SHP77 (cell line): ENCODE measurements around the gene PSORS1C1.
"Not testable (repeated sequence)": the region's sequence is repeated elsewhere in the genome, so short reads cannot be mapped to it uniquely, and the experiment has no call there.

Experiments used
- DNase-seq, 2 experiments: peaks; one replicate each; lab custom pipeline; 2025; lab: John Stamatoyannopoulos, UW

PSORS1C1 gene

DNA sequence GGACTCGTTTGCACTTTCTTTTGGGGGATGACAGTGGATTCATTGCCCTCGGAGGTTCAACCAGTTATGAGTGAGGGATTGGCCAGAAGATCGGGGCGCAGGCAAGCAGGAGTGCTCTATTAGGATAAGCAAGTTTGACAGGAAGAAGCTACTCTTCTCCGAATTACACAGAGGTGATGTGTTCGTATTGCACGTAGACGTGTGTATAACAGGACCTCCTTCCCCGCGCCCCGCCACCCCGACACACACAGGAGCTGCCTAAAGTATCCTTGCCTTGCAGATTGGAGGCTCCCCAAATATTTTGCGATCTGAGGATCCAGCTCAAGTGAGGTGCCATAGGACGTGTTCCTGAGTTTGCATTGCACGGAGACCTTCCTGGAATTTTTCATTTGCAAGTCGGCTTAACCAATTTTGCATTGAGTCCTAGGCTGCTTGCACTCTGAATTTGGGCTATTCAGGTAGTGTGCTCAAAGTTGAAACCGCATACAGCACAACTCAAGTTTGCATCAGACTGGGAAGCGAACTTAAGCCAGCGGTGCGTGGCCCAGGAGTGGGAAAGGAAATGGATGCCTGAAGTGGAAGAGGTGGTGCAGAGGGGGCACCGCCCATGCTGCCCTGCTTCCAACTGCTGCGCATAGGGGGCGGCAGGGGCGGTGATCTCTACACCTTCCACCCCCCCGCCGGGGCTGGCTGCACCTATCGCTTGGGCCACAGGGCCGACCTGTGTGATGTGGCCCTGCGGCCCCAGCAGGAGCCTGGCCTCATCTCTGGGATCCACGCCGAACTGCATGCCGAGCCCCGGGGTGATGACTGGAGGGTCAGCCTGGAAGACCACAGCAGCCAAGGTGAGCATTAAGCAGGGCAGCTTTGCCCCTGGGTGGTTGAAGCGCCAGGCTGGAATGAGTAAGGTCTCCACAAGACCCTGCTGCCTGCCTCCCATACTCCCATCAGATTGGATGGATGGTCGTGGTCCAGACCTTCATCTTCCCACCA lies 44.6 kb downstream of the PSORS1C1 start:
- DNase-seq, result no peak

DNA sequence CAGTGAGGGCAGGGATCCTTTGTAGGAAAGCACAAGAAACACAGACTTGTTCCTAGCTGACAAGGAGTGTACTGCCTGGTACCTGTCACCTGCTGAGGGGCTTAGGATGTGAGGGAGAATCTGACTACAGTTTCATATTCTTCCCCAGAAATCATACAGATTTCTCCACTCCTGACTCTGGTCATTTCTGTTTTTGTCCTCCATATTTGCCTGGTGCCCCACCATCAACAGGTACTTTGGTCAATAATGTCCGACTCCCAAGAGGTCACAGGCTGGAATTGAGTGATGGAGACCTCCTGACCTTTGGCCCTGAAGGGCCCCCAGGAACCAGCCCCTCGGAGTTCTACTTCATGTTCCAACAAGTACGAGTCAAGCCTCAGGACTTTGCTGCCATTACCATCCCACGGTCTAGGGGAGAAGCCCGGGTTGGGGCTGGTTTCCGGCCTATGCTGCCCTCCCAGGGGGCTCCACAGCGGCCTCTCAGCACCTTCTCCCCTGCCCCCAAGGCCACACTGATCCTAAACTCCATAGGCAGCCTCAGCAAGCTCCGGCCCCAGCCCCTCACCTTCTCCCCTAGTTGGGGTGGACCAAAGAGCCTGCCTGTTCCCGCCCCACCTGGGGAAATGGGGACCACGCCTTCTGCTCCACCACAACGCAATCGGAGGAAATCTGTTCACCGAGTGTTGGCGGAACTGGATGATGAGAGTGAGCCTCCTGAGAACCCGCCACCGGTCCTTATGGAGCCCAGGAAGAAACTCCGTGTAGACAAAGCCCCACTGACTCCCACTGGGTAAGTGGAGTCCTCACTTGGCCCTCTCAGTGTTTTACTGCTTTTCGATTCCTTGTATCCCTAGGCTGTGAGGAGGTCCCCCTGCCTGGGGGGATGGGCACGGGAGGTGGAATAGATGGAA lies 46.9 kb downstream of the PSORS1C1 start:
- no peak for DNase-seq

DNA sequence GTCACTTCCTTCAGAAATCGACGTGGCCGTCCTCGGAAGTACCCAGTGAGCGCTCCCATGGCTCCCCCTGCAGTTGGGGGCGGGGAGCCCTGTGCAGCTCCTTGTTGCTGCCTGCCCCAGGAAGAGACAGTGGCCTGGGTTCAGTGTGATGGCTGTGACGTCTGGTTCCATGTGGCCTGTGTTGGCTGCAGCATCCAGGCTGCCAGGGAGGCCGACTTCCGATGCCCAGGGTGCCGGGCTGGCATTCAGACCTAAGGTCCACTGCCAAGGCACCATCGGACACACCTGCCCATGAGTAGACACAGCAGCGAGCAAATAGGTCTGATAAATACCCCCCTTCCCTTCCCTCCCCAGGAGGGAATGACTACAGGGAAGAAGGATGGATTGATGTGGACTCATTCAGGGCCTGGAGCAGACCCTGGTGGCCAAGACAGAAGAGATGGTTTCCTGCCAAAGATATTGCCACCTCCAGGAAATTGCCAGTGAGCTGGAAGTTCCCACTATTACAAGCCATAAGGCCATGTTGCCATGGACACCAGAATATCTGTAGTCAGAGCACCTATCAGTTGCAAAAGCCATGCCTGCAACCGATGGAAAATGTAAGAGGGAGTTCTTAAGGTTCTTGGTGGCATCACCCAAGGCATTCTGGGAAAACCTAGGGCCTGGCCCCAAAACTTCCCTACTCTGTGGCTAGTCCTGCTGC lies 48.0 kb downstream of the PSORS1C1 start:
- no peak for DNase-seq

DNA sequence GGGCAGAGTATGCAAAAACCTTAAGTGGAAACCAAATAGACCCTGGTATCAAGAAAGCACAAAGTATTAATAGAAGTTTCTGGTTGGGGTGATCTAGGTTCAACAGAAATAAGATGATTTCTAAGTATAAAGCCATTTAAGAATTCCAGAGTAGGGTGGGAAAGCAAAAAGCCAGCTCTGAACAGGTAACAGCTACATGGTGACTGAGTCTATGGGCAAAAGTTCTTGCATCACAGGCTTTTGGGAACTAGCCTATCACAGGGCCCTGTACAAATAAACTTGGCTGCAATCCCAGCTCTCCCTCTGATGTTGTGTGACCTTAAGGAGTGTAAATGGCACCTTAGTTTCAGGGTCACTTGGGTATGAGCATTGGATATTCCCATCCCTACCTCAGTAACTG lies 49.3 kb downstream of the PSORS1C1 start:
- no peak for DNase-seq

DNA sequence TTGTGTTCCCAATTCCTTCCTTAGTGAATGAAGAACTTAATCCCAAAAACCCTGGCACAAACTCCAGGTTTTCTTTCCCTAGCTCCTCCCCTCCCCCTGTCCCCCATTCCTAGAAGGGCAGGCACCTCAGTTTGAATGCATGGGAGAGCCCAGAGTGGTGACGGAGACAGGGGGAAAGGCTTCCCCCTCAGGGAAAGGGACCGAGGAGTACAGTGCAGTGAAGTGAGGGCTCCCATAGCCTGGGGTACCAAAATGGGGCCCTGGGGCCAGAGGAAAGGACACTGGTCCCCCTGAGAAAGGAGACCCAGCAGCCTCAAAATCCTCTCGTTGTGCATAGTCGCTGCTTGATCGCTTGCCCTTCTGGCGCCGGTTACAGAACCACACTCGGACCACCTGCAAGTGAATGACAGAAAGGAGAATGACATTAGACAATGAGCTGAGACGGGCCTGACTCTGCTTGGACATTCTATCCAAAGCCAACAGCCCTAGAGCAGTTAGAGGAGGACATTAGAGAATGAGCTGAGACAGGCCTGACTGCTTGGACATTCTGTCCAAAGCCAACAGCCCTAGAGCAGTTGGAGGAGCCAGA lies 50.0 kb downstream of the PSORS1C1 start:
- not testable (repeated sequence) for DNase-seq

DNA sequence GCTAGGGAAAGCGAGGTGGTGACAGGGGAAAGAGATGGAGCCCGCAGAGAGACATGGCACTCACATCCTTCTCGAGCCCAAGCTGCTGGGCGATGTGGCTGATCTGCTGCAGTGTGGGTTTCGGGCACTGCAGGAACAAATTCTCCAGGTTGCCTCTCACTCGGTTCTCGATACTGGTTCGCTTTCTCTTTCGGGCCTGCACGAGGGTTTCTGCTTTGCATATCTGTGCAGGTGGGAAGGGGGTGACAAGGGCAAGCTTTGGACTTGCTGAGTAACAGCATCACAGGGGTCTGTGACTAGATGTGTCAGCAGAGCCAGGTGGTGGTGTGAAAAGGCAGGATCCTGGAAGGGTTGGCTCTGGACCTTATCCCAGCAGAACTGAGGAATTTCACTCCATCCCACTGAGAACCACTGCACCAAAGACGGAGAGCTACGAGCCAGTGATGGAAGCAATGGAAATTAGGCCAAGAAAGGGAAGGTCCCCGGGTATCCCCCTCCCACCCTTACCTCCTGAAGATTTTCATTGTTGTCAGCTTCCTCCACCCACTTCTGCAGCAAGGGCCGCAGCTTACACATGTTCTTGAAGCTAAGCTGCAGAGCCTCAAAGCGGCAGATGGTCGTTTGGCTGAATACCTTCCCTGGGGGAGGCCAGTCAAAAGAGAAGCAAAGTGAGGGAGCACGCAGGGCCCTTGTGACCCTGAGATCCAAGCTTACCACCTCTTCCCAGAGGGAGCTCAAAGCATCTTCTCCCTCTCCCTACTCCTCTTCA lies 50.6 kb downstream of the PSORS1C1 start:
- not testable (repeated sequence) for DNase-seq

DNA sequence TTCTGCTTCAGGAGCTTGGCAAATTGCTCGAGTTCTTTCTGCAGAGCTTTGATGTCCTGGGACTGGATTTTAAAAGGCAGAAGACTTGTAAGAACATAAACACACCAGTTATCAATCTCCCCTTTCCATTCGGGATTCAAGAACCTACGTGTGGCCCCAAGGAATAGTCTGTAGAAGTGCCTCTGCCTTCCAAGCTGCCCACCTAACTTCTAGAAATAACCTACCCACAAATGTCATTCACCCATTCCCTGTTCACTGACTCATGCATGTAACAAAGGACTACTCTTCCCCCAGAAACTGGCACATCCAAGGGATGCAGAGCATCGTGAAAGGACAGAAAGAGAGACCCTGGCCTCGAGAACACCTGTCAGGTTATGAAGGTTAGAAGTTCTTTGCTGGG lies 51.4 kb downstream of the PSORS1C1 start:
- DNase-seq, result no peak

DNA sequence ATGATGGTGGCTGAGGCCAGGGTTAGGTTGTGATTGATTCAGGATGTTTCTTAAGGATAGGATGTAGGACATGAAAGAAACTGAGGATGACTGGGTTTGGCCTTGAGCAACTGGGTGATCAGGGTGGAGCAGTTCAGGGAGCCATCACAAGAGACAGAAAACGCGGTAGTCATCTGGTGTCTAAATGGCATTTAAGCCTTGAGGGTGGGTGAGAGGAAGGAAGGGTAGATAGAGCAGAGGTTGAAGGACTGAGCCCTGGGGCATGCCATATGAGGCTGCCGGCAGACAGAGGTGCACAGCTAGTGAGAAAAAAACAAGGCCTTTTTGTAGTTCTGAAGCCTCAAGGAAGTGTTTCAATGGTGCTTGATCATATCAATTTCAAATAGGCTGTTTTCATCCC lies 54.0 kb downstream of the PSORS1C1 start:
- no peak for DNase-seq

DNA sequence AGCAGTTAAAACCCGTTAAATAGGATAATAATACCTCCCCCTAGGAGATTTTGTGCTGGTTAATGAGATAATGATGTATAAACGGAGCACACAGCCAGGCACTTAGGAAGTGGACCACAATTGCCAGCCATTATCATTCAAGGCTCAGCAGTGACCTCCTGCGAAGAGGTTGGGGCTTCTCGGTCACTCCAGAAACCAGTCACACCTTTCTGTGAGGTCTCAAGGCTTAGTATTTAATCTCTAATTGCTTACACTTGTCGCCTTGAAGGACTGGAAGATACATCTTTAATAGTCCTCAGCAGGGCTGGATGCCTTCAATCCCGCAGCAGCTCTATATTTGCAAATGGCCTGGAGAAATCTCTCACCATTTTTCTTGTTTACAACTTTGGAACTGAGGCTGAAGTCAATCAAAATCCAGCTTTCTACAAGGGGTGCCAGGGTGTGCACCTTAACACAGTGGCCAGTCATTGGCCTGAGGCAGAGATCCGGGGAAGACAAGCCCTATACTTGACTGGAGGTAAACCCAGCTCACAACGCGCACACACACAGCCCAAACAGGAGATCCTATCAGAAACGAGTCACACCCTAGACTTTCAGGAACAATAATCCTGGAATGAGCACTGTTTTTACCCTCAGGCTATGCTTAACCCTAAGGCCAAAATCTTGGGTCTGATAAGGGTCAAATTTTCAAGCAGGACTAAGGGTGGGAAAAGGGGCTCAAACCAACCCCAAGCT lies 54.7 kb downstream of the PSORS1C1 start:
- no peak for DNase-seq

DNA sequence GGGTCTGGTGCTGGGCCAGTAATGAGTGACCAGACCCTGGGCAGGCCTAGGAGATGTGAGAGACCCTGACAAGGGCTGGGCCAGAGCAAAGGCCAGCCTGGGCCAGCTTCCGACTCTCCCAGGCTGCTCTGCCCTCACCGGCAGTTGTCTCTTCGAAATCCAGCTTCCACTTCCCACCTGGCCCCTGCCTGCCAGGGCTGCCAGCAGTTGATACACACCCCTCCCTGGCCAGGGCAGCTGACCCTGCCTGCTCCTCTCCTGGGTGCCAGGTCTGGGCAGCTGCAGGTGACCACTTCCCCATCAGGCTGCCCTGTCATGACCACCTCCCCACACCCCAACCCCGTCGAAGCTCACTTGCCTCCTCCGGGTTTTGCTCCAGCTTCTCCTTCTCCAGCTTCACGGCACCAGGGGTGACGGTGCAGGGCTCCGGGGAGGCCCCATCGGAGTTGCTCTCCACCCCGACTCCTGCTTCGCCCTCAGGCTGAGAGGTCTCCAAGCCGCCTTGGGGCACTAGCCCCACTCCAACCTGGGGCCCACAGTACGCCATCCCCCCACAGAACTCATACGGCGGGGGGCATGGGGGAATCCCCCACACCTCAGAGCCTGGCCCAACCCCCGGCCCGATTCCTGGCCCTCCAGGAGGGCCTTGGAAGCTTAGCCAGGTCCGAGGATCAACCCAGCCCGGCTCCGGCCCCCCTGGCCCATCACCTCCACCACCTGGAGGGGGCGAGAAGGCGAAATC lies 55.4 kb downstream of the PSORS1C1 start:
- not testable (repeated sequence) for DNase-seq

DNA sequence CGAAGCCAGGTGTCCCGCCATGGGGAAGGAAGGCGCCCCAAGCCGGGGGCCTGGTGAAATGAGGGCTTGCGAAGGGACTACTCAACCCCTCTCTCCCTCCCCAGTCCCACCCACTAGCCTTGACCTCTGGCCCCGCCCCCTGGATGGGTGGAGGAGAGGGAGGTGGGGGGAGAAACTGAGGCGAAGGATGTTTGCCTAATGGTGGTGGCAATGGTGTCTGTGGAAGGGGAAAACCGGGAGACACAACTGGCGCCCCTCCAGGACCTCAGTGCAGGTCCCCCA lies 55.9 kb downstream of the PSORS1C1 start, which contains the start of gene POU5F1:
Gene POU5F1, minus strand, starts transcription at position 83 of the 282 bp plus-strand sequence. Its CDS starts 62 bp downstream, at position 21.
- no peak for DNase-seq

DNA sequence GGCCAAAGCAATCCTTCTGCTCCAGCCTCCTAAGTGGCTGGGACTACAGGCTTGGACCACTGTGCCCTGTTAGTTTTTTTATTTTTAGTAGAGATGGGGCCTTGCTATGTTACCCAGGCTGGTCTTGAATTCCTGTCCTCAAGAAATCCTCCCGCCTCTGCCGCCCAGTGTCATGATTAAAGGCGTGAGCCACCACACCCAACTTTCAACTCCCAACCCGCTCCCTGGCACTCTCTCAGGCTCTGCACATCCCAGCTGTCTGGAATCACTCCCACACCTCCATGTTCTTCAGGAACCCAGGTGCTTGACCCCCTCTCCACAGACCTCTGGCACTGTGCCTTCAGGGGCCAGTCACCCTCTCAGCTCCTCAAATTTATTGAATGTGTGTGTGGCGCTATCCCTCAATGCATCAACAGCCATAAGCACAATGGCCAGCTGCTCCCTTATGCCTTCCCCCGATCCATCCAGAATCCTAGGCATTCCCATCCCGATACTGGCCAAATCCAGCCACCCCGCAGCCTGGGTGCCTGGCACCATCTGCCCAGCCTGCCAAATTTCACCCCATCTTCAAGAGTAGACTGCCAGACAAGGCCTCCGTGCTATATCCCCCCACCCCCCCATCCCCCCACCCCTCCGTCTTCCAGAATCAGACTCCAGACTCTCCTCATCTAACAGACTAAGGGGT lies 56.5 kb downstream of the PSORS1C1 start:
- DNase-seq, result no peak

DNA sequence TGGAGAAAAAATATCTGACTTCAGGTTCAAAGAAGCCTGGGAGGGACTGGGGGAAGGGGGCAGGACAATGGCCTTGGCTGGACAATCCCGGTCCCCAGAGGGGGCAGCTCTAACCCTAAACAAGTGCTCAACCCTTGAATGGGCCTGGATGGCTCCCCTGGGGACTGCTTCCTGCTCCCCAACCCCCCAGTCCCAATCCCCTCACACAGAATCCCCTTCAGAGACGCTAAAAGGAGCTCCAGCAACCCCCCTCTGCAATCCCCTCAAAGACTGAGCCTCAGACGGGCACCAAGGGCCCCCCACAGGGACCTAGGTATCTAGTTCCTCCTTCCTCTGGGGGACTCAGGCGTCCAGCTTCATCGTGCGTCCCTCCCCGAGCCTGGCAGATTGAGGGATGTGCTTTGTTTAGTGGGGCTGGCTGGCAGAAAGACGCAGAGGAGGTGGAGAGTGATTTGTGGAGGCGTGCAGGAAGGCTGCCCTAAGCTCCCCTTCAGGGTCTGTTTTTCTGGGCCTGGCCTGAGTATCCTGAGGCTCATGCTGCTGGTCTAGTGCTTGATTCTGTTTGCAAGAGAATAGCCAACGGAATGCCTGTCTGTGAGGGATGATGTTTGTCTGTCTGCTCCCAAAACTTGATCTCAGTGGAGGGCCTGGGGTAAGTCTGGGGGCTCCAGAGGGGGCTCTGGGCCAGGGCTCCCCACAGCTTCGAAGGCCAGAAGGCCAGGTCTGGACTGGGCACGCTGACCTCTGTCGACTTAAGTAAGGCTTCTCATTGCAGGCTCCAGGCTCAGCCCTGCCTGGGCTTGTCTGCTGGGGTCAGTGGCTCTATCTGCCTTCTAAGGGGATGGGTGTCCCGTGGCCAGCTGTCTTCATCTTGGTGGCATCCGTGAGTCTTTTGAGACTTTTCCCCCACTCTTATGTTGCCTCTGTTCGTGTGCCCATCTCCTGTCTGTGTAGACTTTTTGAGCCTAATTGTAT lies 57.6 kb downstream of the PSORS1C1 start:
- DNase-seq, result no peak

DNA sequence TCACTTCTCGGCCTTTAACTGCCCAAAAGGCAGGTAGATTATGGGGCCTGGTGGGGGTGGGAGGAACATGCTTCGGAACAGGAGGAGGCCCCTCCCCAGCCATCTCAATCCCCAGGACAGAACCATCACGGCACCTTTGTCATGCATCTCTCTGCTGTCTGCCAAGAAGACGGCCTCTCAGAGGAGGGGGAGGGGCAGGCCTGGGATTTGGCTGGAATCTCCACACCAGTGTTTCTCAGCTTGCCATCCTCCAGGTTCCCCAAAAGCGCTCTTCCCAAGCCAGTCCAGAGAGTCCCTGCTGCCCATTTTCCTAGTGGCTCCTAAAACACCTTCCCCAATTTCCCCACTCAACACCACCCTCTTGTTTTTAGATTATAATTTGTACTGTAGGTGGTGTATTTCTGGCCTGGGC lies 58.4 kb downstream of the PSORS1C1 start:
- no peak for DNase-seq

DNA sequence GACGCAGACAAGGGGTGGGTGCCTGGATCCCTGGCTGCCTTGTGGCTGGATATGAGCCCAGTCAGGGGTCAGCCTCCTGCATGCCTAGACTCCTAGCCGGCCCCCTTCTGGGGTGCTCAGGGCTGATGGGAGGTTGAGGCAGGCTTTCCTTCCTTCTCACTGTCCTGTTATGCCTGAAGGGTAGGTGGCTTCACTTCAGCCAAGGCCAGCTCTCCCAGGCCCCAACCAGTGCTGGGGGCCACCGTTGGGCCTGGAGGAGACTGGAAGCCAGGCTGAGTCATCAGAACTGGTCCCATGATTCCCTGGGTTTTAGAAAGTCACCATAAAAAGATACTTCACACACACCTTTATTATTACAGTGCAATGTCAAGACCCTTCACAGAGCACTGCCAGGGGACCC lies 58.8 kb downstream of the PSORS1C1 start:
- DNase-seq, result no peak

DNA sequence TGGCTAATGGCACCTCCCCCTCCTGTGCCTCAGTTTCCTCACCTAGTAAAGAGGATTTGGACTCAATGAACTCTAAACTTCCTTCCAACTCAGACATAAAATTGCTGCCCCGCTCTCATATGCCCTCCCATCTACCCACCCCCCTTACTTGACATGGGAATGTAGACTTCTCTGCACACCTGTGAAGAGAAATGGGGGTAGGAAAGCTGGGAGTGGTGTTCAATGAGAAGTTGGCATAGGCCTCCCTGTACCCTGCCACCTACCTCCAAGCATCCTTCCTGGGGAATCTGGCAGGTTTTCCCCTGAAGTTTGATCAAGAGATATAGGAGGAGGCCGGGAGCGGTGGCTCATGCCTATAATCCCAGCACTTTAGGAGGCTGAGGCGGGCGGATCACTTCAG lies 59.8 kb downstream of the PSORS1C1 start:
- DNase-seq, result no peak

DNA sequence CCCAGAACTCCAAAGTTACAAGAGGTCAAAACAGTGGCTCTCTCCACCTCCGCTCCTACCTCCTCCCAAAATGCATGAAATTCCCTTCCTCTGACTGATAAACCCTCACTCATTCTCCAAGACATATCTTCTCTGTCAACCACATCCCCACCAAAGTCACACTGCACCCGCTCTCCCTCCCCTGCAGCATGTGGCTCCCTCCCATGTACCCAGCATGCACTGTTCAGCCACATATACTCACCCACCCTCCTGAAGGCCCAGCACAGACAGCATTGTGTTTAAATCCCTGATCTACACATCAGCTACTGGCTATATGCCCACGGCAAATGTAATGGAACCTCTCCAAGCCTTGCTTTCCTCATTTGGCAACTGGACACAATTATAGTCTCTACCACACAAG lies 61.4 kb downstream of the PSORS1C1 start:
- no peak for DNase-seq
